ENCODE measurements around the gene SCN4A. TPM values are rescaled to one million over a fixed set of nuclear protein-coding genes. Genes with fewer than 3 reads are reported as not detected.

The SCN4A gene
- total RNA-seq (2022; extraction: Qiagen RNA extraction; ENCODE audit: low read depth) = 0.01 to 0.11 TPM (median 0.07 TPM) in 4 of 5 replicates, not detected in the other

GRCh38 chr17:63972796-63973195, at the start of gene SCN4A:
Gene SCN4A, minus strand, starts transcription at chr17:63972918. Its CDS starts 77 bp downstream, at chr17:63972841.

GRCh38 chr17:64020056-64020766, 47.5 kb upstream of the SCN4A start, which contains the start of gene ICAM2:
Gene ICAM2, minus strand, starts transcription at chr17:64020633. Its CDS starts 13,942 bp downstream, at chr17:64006691.

DNA sequence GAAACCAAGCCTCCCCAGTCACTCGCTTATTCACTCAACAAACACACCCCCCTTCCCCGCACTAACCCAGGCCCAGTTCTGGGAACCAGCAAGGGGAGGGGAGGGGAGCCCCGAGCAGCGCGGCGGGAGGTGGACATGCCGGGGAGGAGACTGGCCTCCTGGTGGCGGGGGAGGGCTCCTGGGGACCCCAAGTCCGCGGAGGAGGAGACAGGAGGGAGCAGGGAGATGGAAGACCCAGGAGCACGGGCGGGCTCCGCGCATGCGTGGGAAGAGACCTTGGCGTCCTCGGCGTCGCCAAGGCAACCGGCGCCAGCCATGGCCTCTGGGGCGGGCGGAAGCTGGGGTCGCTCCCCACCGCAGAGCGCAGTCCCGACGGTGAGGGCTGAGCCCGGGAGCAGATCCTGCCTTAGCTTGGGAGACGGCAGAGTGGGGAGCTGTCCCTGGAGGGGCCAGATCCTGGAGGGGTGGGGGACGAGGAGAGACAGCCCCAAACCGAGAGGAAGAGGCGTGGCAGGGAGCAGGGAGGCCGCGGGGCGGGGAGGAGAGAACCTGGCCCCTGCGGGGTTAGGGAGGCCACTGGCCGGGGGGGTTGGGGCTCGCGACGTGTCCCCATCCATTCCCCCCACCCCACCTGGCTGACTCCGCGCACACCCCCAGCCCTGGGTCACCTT, 25.5 kb upstream of the SCN4A start, which contains the start of gene PRR29:
Gene PRR29 (plus strand): TSS at position 302 of the 671 bp plus-strand sequence. CDS start 14 bp downstream, at position 316.

DNA sequence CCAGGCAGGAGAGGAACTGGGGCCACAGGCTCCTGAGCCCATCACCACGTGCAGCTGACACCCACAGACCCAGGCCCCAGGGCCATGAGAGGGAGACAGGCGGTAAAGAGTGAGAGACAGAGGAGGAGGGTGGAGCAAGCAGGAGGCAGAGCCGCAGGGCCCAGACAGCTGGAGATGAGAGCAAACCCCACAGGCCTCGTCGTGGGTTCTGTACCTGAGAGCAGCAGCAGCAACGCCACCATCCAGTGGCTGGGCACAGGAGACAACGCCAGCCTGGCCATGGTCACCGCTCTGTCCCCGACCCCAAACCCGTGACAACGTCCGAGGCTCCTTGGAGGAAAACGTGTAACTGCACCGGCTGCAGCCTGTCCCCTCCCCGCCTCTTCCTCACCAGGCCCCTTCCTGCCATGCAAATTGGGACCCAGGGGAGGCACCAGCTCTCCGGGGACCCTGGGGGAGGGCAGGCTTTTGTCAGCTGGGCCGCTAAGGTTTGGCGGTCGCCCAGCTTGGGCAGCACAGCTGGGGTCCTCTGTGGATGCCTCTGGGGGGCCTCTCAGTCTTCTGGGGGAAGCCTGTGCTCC, 40.6 kb downstream of the SCN4A start, which contains the start of gene CD79B:
Gene CD79B (minus strand): TSS at position 351 of the 581 bp plus-strand sequence. CDS start 70 bp downstream, at position 281.

GRCh38 chr17:63918789-63919305, 53.9 kb downstream of the SCN4A start, which contains the start of gene GH1:
Gene GH1, minus strand, starts transcription at chr17:63918839. Its CDS starts 63 bp downstream, at chr17:63918776.

DNA sequence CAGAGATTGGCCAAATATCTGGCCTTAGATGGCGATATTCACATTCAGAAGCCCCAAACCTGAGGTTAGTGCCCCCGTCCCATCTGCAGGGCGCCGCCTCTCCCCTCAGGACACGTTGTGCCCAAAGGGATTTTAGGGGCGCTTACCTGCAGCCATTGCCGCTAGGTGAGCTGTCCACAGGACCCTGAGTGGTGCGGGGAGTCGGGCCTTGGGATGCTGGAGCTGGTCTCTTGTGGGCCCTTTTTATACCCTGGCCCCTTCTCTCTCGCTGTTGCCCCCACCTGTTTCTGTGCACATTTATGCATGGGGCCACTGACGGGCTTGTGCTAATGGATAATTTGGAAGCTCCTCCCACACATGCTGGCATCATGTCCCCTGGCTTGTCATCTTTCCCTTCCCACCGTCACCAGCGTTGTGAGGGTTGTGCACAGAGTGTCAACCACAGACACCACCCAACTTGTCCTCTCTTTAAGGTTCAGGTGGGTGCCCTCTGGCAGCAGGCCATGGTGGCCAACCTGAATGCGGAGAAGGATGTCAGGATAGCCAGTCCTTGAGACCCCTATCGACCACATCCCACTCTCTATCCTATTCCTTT, 61.6 kb downstream of the SCN4A start, which contains the start of gene CSHL1:
Gene CSHL1 (minus strand): TSS at position 218 of the 595 bp plus-strand sequence. CDS start 62 bp downstream, at position 156.

DNA sequence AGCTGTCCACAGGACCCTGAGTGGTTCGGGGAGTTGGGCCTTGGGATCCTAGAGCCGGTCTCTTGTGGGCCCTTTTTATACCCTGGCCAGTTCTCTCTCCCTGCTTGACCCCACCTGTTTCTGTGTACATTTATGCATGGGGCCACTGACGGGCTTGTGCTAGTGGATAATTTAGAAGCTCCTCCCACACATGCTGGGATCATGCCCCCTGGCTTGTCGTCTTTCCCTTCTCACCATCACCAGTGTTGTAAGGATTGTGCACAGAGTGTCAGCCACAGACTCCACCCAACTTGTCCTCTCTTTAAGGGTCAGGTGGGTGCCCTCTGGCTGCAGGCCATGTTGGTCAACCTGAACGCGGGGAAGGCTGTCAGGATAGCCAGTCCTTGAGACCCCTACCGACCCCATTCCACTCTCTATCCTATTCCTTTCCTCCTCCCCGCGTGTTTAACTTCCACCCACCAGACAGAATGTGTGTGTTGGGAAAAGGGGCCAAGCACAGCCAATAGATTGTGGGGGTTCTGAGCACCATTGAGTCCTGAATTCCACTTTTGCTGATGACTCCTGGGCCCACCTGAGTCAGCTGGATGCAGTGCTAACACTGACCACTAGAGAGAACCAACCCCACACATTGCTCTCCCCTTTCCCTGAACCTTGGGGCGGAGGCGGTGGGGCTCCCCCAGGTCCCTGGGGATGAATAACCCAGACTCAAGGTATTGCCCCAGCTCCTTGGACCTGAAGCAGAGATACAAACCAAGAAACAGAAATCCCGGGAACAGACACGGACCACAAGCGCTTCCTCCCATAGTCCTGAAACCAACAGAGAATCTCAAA, 76.0 kb downstream of the SCN4A start, which contains the start of gene CSH1:
Gene CSH1 (minus strand): TSS at position 51 of the 831 bp plus-strand sequence. CDS start 63 bp downstream, outside the sequence.

Other genes with a start within 250 kb of the SCN4A start
- gene STRADA, start 231.1 kb downstream of the SCN4A start, total RNA-seq (2022; extraction: Qiagen RNA extraction; ENCODE audit: low read depth) = 25.3 to 30.1 TPM (median 26.8 TPM) in 5 replicates
- gene CCDC47, start 199.3 kb downstream of the SCN4A start, total RNA-seq (2022; extraction: Qiagen RNA extraction; ENCODE audit: low read depth) = 95.9 to 135 TPM (median 108 TPM) in 5 replicates
- gene DDX42, start 198.7 kb downstream of the SCN4A start, total RNA-seq (2022; extraction: Qiagen RNA extraction; ENCODE audit: low read depth) = 86.2 to 127 TPM (median 101 TPM) in 5 replicates
- 204 to 242 TPM (median 212 TPM) in 5 replicates for gene PSMC5, start 145.5 kb downstream of the SCN4A start, total RNA-seq (2022; extraction: Qiagen RNA extraction; ENCODE audit: low read depth)
- 55.3 to 68.1 TPM (median 57.2 TPM) in 5 replicates for gene FTSJ3, start 145.3 kb downstream of the SCN4A start, total RNA-seq (2022; extraction: Qiagen RNA extraction; ENCODE audit: low read depth)
- 45.9 to 66.3 TPM (median 59.3 TPM) in 5 replicates for gene SMARCD2, start 130.2 kb downstream of the SCN4A start, total RNA-seq (2022; extraction: Qiagen RNA extraction; ENCODE audit: low read depth)
- not detected in 5 replicates for gene CSH2, start 99.2 kb downstream of the SCN4A start, total RNA-seq (2022; extraction: Qiagen RNA extraction; ENCODE audit: low read depth)
- not detected in 5 replicates for gene GH2, start 91.0 kb downstream of the SCN4A start, total RNA-seq (2022; extraction: Qiagen RNA extraction; ENCODE audit: low read depth)
- gene CSH1, start 76.3 kb downstream of the SCN4A start, total RNA-seq (2022; extraction: Qiagen RNA extraction; ENCODE audit: low read depth) = not detected in 5 replicates
- not detected in 5 replicates for gene CSHL1, start 61.7 kb downstream of the SCN4A start, total RNA-seq (2022; extraction: Qiagen RNA extraction; ENCODE audit: low read depth)
- not detected in 5 replicates for gene GH1, start 54.1 kb downstream of the SCN4A start, total RNA-seq (2022; extraction: Qiagen RNA extraction; ENCODE audit: low read depth)
- gene CD79B, start 40.6 kb downstream of the SCN4A start, total RNA-seq (2022; extraction: Qiagen RNA extraction; ENCODE audit: low read depth) = 0.20 to 0.70 TPM in 2 of 5 replicates, not detected in the others
- 0.66 to 1.8 TPM (median 0.68 TPM) in 5 replicates for gene PRR29, start 25.4 kb upstream of the SCN4A start, total RNA-seq (2022; extraction: Qiagen RNA extraction; ENCODE audit: low read depth)
- not detected in 5 replicates for gene ICAM2, start 47.7 kb upstream of the SCN4A start, total RNA-seq (2022; extraction: Qiagen RNA extraction; ENCODE audit: low read depth)
- 2.3 to 5.4 TPM (median 4.0 TPM) in 5 replicates for gene ERN1, start 157.2 kb upstream of the SCN4A start, total RNA-seq (2022; extraction: Qiagen RNA extraction; ENCODE audit: low read depth)

Measured in A549 treated with ZK216348 at 1 μM for 4 hours (cell line).